ENCODE data around the gene IQSEC1. TPM values are rescaled to one million over a fixed set of nuclear protein-coding genes. Genes with fewer than 3 reads are reported as not detected.

Gene IQSEC1
- total and polyA plus RNA-seq, 10 of the 15 experiments (the other 5 are each of a cell fraction or from before 2014, with no cell fraction given): 0.92 to 55.2 (median 8.5) TPM

- H3K4me1 ChIP-seq (ENCODE audit: control insufficient read depth, insufficient read depth, low read length): peaks cover 13% of the 10 kb centered on the region
- TF ChIP-seq CHD4 (IDR thresholded peaks at IDR 0.05): no peak
- FAIRE-seq (no peak), DNase-seq (ENCODE audit: low read depth, low spot score) (no peak), ATAC-seq (no peak)
- RAD21 ChIA-PET (ENCODE audit: unreplicated experiment): no interaction called here
- BruUV-seq (replicated peaks): no TSS peak
- CTCF ChIA-PET: interaction anchor here (0.8 to 6.5 kb wide), 3 partner anchors 15 to 341 kb away, joined by 3 to 46 read pairs (median 13); no protein-coding TSS in a partner anchor
- no peak overlapping the region for H3K27ac ChIP-seq (ENCODE audit: control insufficient read depth, insufficient read depth)
- in situ Hi-C loops (cut with MboI): no loop called here
- WGBS (ENCODE audit: insufficient coverage, insufficient replicate concordance, low lambda C conversion rate, missing lambda C conversion rate): 72% methylated on average over 13 of the region's 13 CpGs
- no peak overlapping the region for H3K9ac ChIP-seq (ENCODE audit: control insufficient read depth, insufficient read depth, low read length)
- SMC1A ChIA-PET (ENCODE audit: uncharacterized antibody, unreplicated experiment): interaction anchor here (1.5 kb wide), 1 partner anchor 20 kb away, joined by 16 read pairs; no protein-coding TSS in a partner anchor
- H3K27me3 ChIP-seq (replicated peaks in 1 of 2; ENCODE audit: control insufficient read depth in 2 of 2, insufficient read depth in 2 of 2, low read length in 1 of 2): no peaks in the 10 kb centered on the region
- intact Hi-C loops (cut with micrococcal nuclease; ENCODE audit: unreplicated experiment): no loop called here
- H3K9me3 ChIP-seq (replicated peaks; ENCODE audit: control insufficient read depth, insufficient read depth, low read length): no peaks in the 10 kb centered on the region
- no peak overlapping the region for H3K4me2 ChIP-seq (ENCODE audit: control insufficient read depth, insufficient read depth)
- H4K20me1 ChIP-seq (ENCODE audit: control insufficient read depth, insufficient read depth): no peaks in the 10 kb centered on the region
- H2AFZ ChIP-seq (ENCODE audit: control insufficient read depth, low read depth, low read length): no peak overlapping the region
- no peaks in the 10 kb centered on the region for H3K79me2 ChIP-seq (ENCODE audit: control insufficient read depth, insufficient read depth, low read length)
- H3K36me3 ChIP-seq (ENCODE audit: control insufficient read depth in 2 of 2, insufficient read depth in 2 of 2, low read length in 1 of 2): no peaks in the 10 kb centered on the region
- POLR2A ChIA-PET: interaction anchor here (1.2 kb wide), 1 partner anchor 90 kb away, joined by 3 read pairs; no protein-coding TSS in a partner anchor
- H3K4me3 ChIP-seq: no peak overlapping the region
These were observed 38.8 kb upstream of the IQSEC1 start for GRCh38 chr3:13111873-13112520.

- in situ Hi-C loops (cut with MboI) (no loop called here), intact Hi-C loops (cut with micrococcal nuclease; ENCODE audit: unreplicated experiment) (no loop called here)
- FAIRE-seq (no peak), DNase-seq (ENCODE audit: low read depth, low spot score) (no peak), ATAC-seq (peak; percentile 63)
- no peaks in the 10 kb centered on the region for H3K36me3 ChIP-seq (ENCODE audit: control insufficient read depth in 2 of 2, insufficient read depth in 2 of 2, low read length in 1 of 2)
- peak overlapping the region; percentile 79; the same call in 1 of the 2 replicates for H3K4me2 ChIP-seq (ENCODE audit: control insufficient read depth, insufficient read depth)
- H4K20me1 ChIP-seq (ENCODE audit: control insufficient read depth, insufficient read depth): no peaks in the 10 kb centered on the region
- H3K9me3 ChIP-seq (replicated peaks; ENCODE audit: control insufficient read depth, insufficient read depth, low read length): no peaks in the 10 kb centered on the region
- ChIA-PET RAD21 (ENCODE audit: unreplicated experiment) (interaction anchor here (0.6 to 1.3 kb wide), 9 partner anchors 19 to 464 kb away, joined by 3 to 11 read pairs (median 3); no protein-coding TSS in a partner anchor), SMC1A (ENCODE audit: uncharacterized antibody, unreplicated experiment) (interaction anchor here (1.0 to 1.5 kb wide), 5 partner anchors 20 to 341 kb away, joined by 3 to 16 read pairs (median 3); no protein-coding TSS in a partner anchor), POLR2A (interaction anchor here (0.6 to 1.2 kb wide), 6 partner anchors 19 to 101 kb away, joined by 3 to 6 read pairs (median 3); no protein-coding TSS in a partner anchor), CTCF (interaction anchor here (0.9 to 6.5 kb wide), 4 partner anchors 19 to 341 kb away, joined by 3 to 46 read pairs (median 8); no protein-coding TSS in a partner anchor)
- BruUV-seq (replicated peaks): no TSS peak
- 48% methylated on average over 9 of the region's 9 CpGs for WGBS (ENCODE audit: insufficient coverage, insufficient replicate concordance, low lambda C conversion rate, missing lambda C conversion rate)
- H2AFZ ChIP-seq (ENCODE audit: control insufficient read depth, low read depth, low read length): peak overlapping the region; percentile 75
- H3K4me3 ChIP-seq: no peak overlapping the region
- H3K27me3 ChIP-seq (replicated peaks in 1 of 2; ENCODE audit: control insufficient read depth in 2 of 2, insufficient read depth in 2 of 2, low read length in 1 of 2): no peaks in the 10 kb centered on the region
- H3K27ac ChIP-seq (ENCODE audit: control insufficient read depth, insufficient read depth): peak overlapping the region; percentile 58; the same call in 1 of the 2 replicates
- peaks cover 13% of the 10 kb centered on the region for H3K4me1 ChIP-seq (ENCODE audit: control insufficient read depth, insufficient read depth, low read length)
- H3K9ac ChIP-seq (ENCODE audit: control insufficient read depth, insufficient read depth, low read length): peak overlapping the region; percentile 3; the same call in 1 of the 2 replicates
- H3K79me2 ChIP-seq (ENCODE audit: control insufficient read depth, insufficient read depth, low read length): no peaks in the 10 kb centered on the region
- TF ChIP-seq BCL11A (IDR thresholded peaks at IDR 0.05; ENCODE audit: low read depth, low read length): no peak
- TF ChIP-seq ETV6 (conservative IDR thresholded peaks at IDR 0.05 in 1 of 2, IDR thresholded peaks at IDR 0.05 in 1 of 2; ENCODE audit: borderline replicate concordance in 1 of 2, low read depth in 1 of 2): no peak
- no peak for TF ChIP-seq NFIC (IDR thresholded peaks at IDR 0.05; ENCODE audit: low read depth, low read length)
- no peak for TF ChIP-seq SREBF1 (IDR thresholded peaks at IDR 0.05; ENCODE audit: low read length)
- TF ChIP-seq USF2 (IDR thresholded peaks at IDR 0.05; ENCODE audit: borderline replicate concordance, low read depth, low read length): no peak
- no peak for TF ChIP-seq KDM1A (IDR thresholded peaks at IDR 0.05; ENCODE audit: borderline replicate concordance)
- no peak for TF ChIP-seq SMAD5 (IDR thresholded peaks at IDR 0.05; ENCODE audit: low read depth)
- TF ChIP-seq HDAC2 (IDR thresholded peaks at IDR 0.05): no peak
- no peak for TF ChIP-seq E4F1 (IDR thresholded peaks at IDR 0.05; ENCODE audit: borderline replicate concordance, partially characterized antibody)
- no peak for TF ChIP-seq TCF12 (IDR thresholded peaks at IDR 0.05; ENCODE audit: low read depth, low read length)
- no peak for TF ChIP-seq TCF7 (IDR thresholded peaks at IDR 0.05; ENCODE audit: borderline replicate concordance)
These were observed 38.1 kb upstream of the IQSEC1 start for GRCh38 chr3:13111173-13111872.

Data from GM12878 (cell line).